ENCODE data around the gene RHOXF2.
"Not testable (repeated sequence)": the region's sequence is repeated elsewhere in the genome, so short reads cannot be mapped to it uniquely, and the experiment has no call there.

Gene RHOXF2, protein sequence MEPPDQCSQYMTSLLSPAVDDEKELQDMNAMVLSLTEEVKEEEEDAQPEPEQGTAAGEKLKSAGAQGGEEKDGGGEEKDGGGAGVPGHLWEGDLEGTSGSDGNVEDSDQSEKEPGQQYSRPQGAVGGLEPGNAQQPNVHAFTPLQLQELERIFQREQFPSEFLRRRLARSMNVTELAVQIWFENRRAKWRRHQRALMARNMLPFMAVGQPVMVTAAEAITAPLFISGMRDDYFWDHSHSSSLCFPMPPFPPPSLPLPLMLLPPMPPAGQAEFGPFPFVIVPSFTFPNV

GRCh38 chrX:120158313-120158712 lies at the start of gene RHOXF2:
Gene RHOXF2 (plus strand): TSS chrX:120158613. CDS start chrX:120158751, 138 bp downstream.
- not testable (repeated sequence) for DNase-seq (ENCODE audit: low read depth)

GRCh38 chrX:120109378-120109777 lies 49.0 kb upstream of the RHOXF2 start:
- no peak for DNase-seq (ENCODE audit: low read depth)

GRCh38 chrX:120111611-120112010 lies 46.8 kb upstream of the RHOXF2 start:
- DNase-seq (ENCODE audit: low read depth): no peak

DNA sequence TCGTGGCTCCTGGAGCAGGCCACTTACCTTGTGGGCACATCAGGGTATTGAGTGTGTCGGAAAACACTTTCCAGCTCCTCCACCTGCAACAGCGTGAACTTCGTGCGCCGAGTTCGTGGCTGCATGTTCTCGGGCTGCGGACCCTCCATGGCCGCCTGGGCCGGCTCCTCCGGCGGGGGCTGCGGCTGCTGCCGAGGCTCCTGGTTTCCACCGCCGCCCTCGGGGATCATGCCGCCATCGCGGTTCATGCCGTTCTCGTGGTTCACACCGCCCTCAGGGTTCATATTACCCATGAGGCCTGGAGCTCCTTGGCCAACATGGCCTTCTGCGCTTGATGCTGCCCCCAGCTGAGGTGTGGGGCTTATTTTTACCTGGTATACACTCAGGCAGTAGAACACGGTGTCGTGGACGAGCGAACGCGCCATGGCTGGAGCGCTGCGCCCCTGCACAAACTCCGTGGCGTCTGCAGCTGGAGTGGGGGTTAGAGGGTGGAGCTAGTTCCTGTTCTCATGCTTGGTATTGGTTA lies 42.9 kb upstream of the RHOXF2 start, which contains the start of gene RHOXF1:
Gene RHOXF1, minus strand, starts transcription at position 476 of the 526 bp plus-strand sequence. Its CDS starts 51 bp downstream, at position 425.
- DNase-seq (ENCODE audit: low read depth): no peak

- no peak for DNase-seq (ENCODE audit: low read depth)
These were observed 38.2 kb upstream of the RHOXF2 start for GRCh38 chrX:120120223-120120622.

DNA sequence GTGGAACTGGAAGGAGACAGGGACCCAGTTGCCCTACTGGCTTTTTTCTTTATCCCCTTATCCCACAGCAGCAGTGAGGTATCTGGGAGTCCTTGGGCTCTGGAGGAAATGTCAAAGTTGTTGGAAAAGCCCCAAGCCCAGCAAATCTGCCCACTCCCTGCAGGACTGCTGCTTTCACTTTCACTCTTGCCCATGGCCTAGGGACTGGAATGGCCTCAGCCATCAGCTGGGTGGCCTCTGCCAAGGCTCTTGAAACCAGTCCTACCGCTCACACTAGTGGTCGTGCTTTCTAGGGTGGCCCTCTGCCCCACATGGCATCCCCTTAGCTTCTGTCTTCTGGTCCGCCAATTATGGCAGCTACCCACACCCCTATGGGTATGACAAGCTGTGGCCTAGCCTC lies 33.0 kb upstream of the RHOXF2 start:
- no peak for DNase-seq (ENCODE audit: low read depth)

GRCh38 chrX:120128306-120128846 lies 30.0 kb upstream of the RHOXF2 start:
- not testable (repeated sequence) for DNase-seq (ENCODE audit: low read depth)

DNA sequence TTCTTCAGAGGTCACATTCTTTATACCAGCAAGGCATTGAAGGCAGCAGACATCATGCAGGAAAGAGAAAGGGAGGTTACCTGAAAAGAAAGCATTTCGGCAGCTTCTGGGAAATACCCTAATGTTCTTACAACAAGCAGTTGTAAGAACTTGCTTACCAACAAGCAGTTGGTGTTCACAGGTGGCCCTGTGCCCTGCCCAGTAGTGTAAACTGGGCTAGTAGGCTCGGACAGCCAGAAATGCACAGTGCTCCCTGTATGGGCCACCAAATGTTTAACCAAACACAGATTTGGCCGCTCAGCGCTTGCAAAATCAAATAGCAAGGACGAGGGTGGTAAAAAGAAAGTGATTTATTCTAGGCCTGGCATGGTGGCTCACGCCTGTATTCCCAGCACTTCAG lies 22.3 kb upstream of the RHOXF2 start:
- no peak for DNase-seq (ENCODE audit: low read depth)

DNA sequence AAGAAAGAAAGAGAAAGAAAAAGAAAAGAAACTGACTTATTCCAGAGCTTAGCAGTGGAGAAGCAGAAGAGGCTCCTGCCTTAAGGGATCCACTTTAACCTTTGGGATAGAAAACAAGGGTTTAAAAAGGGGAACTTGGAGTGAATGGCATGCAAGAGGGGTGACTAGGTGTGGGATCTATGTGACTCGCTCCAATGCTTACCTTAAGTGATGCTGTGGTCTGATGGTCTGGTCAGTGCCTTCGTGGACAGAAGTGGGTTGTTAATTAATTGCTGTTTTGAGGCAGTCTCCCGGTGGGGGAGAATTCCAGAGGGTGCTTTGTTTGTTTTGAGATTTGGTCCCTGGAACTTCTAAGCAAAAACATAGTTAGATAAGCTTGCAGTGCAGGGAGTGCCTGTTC lies 21.6 kb upstream of the RHOXF2 start:
- DNase-seq (ENCODE audit: low read depth): no peak

DNA sequence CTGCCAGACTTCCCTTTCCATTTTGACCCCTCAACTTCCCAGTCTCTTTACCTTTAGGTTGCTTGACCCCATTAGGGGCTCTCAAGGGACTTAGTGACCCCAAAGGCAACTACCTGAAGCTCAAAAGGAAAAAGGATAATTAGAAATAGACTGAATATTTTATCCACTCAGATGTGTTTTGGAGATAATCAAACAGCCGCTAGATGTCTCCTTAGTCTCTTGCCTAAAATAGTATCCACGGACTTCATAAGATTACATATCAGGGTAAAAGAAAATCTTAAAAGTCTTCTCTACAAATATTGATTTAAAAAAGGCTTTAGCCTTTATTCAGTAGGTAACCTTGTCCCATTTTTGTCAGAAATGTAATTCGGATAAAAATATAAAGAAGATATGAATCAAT lies 21.0 kb upstream of the RHOXF2 start:
- no peak for DNase-seq (ENCODE audit: low read depth)

DNA sequence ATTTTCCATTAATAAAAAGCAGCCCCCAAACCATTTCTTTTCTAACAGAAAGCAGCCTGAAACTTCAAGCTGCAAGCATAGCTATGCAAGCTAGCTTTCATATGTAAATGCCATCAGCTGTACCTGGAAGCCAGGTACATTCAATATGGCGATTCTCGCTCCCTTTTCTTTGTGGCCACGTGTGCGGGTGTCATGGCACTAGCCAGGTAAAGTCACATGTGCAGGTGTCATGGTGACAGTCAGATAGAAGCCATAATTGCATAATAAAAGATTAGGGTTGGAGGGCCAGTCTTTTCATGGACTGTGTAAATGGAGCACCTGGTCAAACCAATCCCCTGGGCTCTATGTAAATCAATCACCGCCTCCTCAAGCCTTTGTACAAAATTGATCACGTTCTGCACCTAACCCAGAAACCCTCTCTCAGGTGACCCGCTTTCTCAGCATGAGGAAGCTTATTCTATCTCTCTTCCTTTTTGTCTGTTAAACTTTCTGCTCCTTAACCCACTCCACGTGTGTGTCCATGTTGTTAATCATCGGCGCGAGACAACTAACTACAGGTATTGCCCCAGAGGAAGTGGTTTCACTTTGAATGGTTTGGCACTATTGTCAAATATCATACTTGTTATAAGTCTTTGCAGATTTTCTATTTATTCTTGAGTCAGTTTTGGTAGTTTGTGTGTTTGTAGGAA lies 18.0 kb upstream of the RHOXF2 start:
- no peak for DNase-seq (ENCODE audit: low read depth)

- no peak for DNase-seq (ENCODE audit: low read depth)
These were observed 14.1 kb upstream of the RHOXF2 start for GRCh38 chrX:120144178-120144844.

DNA sequence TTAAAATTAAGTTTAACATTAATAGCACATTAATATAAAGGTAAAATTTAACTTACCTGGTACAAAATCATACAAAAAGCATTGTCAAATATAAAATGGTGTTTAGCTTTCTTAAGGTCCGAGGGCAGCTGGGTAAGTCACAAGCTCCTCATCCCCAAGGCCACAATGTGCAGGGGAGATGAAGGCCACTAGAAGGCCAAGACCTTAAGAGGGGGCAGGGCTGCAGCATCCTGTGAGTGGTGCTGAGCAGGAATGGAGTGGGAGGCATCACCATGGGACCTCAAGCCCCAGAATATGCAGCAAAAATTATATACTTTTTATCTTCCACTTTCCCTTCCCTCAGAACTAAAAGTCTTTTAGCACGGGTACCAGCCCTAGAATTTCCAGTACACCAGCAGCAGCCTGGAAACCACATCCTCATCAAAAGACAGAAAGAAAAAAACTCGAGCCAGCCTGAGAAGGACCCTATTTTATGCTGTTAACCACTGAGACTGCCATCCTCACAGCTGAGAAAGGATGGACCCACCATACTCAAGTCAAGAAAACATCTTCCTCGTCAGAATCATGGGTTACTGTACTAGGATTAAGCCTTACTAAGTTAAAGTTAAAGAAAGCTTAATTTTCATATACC lies 13.0 kb upstream of the RHOXF2 start:
- DNase-seq (ENCODE audit: low read depth): no peak

GRCh38 chrX:120146323-120146722 lies 12.1 kb upstream of the RHOXF2 start:
- DNase-seq (ENCODE audit: low read depth): not testable (repeated sequence)

DNA sequence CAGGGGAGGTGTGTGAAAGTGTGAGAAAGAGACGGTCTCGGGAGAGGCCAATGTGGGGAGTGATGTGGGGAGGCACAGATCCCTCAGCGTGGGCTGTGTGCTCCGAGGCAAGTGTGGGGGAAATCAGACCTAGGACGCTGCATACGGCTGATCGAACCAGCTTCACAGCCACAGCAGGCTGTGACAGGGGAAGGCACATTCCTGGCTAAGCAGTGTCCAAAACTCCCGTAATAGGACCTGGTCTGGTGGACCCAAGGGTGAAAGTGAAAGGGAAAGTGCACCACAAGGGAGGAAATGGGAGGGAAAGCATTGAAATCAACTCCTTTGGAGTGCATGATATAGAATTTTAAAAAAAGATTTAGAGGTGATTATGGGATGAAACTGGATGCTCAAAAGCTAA lies 10.9 kb upstream of the RHOXF2 start:
- DNase-seq (ENCODE audit: low read depth): no peak

- DNase-seq (ENCODE audit: low read depth): not testable (repeated sequence)
These were observed 8.2 kb upstream of the RHOXF2 start for GRCh38 chrX:120150109-120150744.

DNA sequence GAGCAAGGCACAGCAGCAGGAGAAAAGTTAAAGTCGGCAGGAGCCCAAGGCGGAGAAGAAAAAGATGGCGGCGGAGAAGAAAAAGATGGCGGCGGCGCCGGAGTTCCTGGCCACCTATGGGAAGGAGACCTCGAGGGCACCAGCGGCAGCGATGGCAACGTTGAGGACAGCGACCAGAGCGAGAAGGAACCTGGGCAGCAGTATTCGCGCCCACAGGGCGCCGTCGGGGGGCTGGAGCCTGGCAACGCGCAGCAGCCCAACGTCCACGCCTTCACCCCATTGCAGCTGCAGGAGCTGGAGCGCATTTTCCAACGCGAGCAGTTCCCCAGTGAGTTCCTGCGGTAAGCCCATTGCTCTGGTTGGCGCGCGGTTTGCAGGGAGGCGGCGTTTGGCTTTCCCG lies 673 bp downstream of the RHOXF2 start:
- not testable (repeated sequence) for DNase-seq (ENCODE audit: low read depth)

- not testable (repeated sequence) for DNase-seq (ENCODE audit: low read depth)
These were observed 34.8 kb downstream of the RHOXF2 start for GRCh38 chrX:120193254-120193653.

- DNase-seq (ENCODE audit: low read depth): not testable (repeated sequence)
These were observed 35.3 kb downstream of the RHOXF2 start for GRCh38 chrX:120193720-120194119.

DNA sequence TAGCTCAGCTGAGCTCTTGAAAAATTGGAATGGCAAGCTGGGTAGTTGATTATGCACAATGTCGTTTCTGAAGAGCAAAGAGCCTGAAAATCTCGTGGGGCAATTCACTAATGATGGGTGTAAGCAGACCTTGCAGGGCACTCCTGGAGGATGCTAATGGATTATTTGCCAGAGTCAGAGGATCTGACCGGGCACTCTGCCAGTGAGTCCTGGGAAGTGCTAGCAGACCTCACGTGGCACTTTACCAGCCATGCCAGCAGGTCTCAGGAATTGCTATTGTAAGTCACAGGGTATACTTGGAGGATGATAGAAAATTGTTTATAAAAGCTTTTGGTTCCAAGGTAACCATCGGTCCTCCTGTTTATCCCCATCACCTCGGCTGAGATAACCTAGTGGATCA lies 37.4 kb downstream of the RHOXF2 start:
- DNase-seq (ENCODE audit: low read depth): not testable (repeated sequence)

DNA sequence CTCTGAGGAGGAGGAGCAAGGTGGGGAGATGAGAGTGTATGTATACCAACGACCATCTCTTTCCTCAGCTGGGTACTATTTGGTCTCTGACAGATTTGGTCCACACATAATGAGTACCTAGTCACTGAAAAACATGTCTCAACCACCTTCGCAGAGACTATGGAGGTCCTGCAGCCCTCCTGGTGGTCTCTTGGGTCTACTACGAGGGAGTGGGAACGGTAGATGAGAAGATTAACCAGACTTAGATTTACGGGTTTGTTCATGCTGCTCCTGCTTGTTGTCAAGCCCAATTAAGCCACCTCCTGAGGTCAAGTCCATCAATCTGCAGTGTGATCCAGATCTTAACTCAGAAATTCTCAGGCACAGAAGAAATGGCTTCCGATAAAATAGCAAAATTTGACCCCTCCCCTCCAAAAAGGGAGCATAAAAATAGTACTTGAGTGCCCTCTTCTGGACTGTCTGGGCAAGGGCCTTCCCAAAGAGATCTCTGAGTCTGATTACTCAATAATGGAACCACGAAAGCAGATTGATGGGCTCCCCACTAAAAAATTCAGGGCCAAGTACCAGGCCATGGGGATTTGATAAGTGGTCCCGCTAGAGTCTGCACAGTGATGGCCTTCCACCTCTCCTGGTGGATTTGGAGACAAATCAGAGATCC lies 38.3 kb downstream of the RHOXF2 start:
- not testable (repeated sequence) for DNase-seq (ENCODE audit: low read depth)
